HCT116 (cell line): ENCODE measurements around the gene VPS4B. TPM values are rescaled to one million over a fixed set of nuclear protein-coding genes. Genes with fewer than 3 reads are reported as not detected.

Experiments used
- ATAC-seq: fragments of 200-7000 bp; cut with Tn5 transposase; 2 replicates; pipeline ENCODE4 v1.9.1; 2020; ENCODE audit warnings: mild to moderate bottlenecking, moderate library complexity
- BruUV-seq: library from RNA; stranded (reverse); fragments of 400-500 nt; replicated peaks from 2 replicates; lab custom pipeline; 2021; lab: Mats Ljungman, UMichigan
- CTCF ChIA-PET: fragments of 300-600 bp; sonication (Branson Sonifier 250); formaldehyde crosslinking; loops from one replicate; lab custom pipeline; 2021; ENCODE audit warnings: antibody characterized with exemption; lab: Charles Lee
- POLR2A ChIA-PET: fragments of 300-600, 350-600 bp; sonication (Branson Sonifier 250); formaldehyde crosslinking; loops from one replicate; lab custom pipeline; 2021; ENCODE audit warnings: antibody characterized with exemption; lab: Charles Lee
- RAD21 ChIA-PET, 2 experiments: fragments of 300-600 bp; sonication (Branson Sonifier 250); formaldehyde crosslinking; loops; one replicate each; lab custom pipeline; 2023; ENCODE audit warnings: low total read pairs in 2 of 2; ENCODE audit not compliant: uncharacterized antibody in 2 of 2, unreplicated experiment in 2 of 2, low non-redundant PET in 1 of 2; lab: Charles Lee
- DNase-seq: peaks from one replicate; pipeline ENCODE4 v3.0.0-alpha.2; 2010; ENCODE audit warnings: low read depth, low spot score
- H2AFZ ChIP-seq: fragments of 200-600 bp; shearing (Covaris generic), sonication (generic); 2 replicates; pipeline ENCODE4 v1.6.1; 2017; ENCODE audit warnings: low read depth, mixed run types, mixed read lengths, antibody characterized with exemption, low read length; ENCODE audit not compliant: poor library complexity, severe bottlenecking
- H3K27ac ChIP-seq: 2 replicates; pipeline ENCODE4 v1.5.1; 2012; ENCODE audit warnings: low read depth, low read length
- H3K27me3 ChIP-seq: fragments of 200-600 bp; sonication (generic); 2 replicates; pipeline ENCODE4 v1.6.1; 2016; ENCODE audit warnings: mixed run types, low read length, mixed read lengths; ENCODE audit not compliant: insufficient read depth
- H3K36me3 ChIP-seq, 2 experiments: fragments of 200-500 bp in 1 of 2; fragments of 200-600 bp in 1 of 2; sonication (Bioruptor generic) in 1 of 2; sonication (generic) in 1 of 2; 2 replicates each; pipeline versions ENCODE4 v1.5.1 to v1.6.1; 2014 to 2016; ENCODE audit warnings: low read length in 2 of 2, inconsistent platforms in 1 of 2, mixed read lengths in 1 of 2, mixed run types in 1 of 2; ENCODE audit not compliant: insufficient read depth in 2 of 2, control insufficient read depth in 1 of 2
- H3K4me1 ChIP-seq, 2 experiments: fragments of 200-600 bp in 1 of 2; sonication (generic) in 1 of 2; 2 replicates each; pipeline versions ENCODE4 v1.5.1 to v1.6.1; 2012 to 2017; ENCODE audit warnings: low read length in 2 of 2, inconsistent platforms in 1 of 2, mild to moderate bottlenecking in 1 of 2, mixed read lengths in 1 of 2, mixed run types in 1 of 2, moderate library complexity in 1 of 2; ENCODE audit not compliant: insufficient read depth in 2 of 2, control insufficient read depth in 1 of 2
- H3K4me2 ChIP-seq: fragments of 200-600 bp; sonication (generic); 2 replicates; pipeline ENCODE4 v1.6.1; 2017; ENCODE audit warnings: mixed run types, low read length, mixed read lengths
- H3K4me3 ChIP-seq, 2 experiments: fragments of 200-600 bp in 1 of 2; sonication (generic) in 1 of 2; replicated peaks in 1 of 2; 2 replicates each; pipeline ENCODE4 v1.5.1; 2011 to 2016; ENCODE audit warnings: low read length in 2 of 2, control low read depth in 1 of 2, low read depth in 1 of 2, mild to moderate bottlenecking in 1 of 2, mixed read lengths in 1 of 2, mixed run types in 1 of 2
- H3K79me2 ChIP-seq: fragments of 200-600 bp; sonication (generic); 2 replicates; pipeline ENCODE4 v1.6.1; 2017; ENCODE audit warnings: mild to moderate bottlenecking, mixed run types, low read length, moderate library complexity, mixed read lengths; ENCODE audit not compliant: insufficient read depth
- H3K9ac ChIP-seq: fragments of 200-600 bp; sonication (generic); 2 replicates; pipeline ENCODE4 v1.6.1; 2016; ENCODE audit warnings: low read length, mixed read lengths
- H3K9me2 ChIP-seq: fragments of 200-600 bp; sonication (generic), shearing (Covaris generic); 2 replicates; pipeline ENCODE4 v1.6.1; 2017; ENCODE audit warnings: mixed run types, mild to moderate bottlenecking, moderate library complexity; ENCODE audit not compliant: insufficient read depth
- H3K9me3 ChIP-seq, 2 experiments: fragments of 200-500 bp in 1 of 2; fragments of 200-600 bp in 1 of 2; sonication (Bioruptor generic) in 1 of 2; sonication (generic) in 1 of 2; 2 replicates each; pipeline ENCODE4 v1.6.1; 2014 to 2017; ENCODE audit warnings: low read length in 2 of 2, mixed read lengths in 2 of 2, inconsistent platforms in 1 of 2, low read depth in 1 of 2, mild to moderate bottlenecking in 1 of 2, mixed run types in 1 of 2, moderate library complexity in 1 of 2; ENCODE audit not compliant: control insufficient read depth in 1 of 2, insufficient read depth in 1 of 2
- H4K20me1 ChIP-seq: fragments of 200-600 bp; sonication (generic), shearing (Covaris generic); 2 replicates; pipeline ENCODE4 v1.6.1; 2017; ENCODE audit warnings: mixed run types, mild to moderate bottlenecking, moderate library complexity; ENCODE audit not compliant: insufficient read depth
- CBX3 ChIP-seq: IDR thresholded peaks from 2 replicates; pipeline ENCODE4 v1.6.1; 2012; ENCODE audit warnings: low read depth
- EGR1 ChIP-seq: IDR thresholded peaks from 2 replicates; pipeline ENCODE4 v1.6.1; 2012; ENCODE audit warnings: low read depth
- ELF1 ChIP-seq: IDR thresholded peaks from 2 replicates; pipeline ENCODE4 v1.6.1; 2012; ENCODE audit warnings: low read depth, borderline replicate concordance
- EZH2 ChIP-seq: fragments of 200-600 bp; sonication (generic); IDR thresholded peaks from 2 replicates; pipeline ENCODE4 v1.6.1; 2017; ENCODE audit warnings: antibody characterized with exemption, mixed run types
- EZH2phosphoT487 ChIP-seq: fragments of 200-600 bp; IDR thresholded peaks from 2 replicates; pipeline ENCODE4 v1.6.1; 2018; ENCODE audit warnings: antibody characterized with exemption, borderline replicate concordance
- FOSL1 ChIP-seq: IDR thresholded peaks from 2 replicates; pipeline ENCODE4 v1.6.1; 2012; ENCODE audit warnings: low read depth
- JUND ChIP-seq: IDR thresholded peaks from 2 replicates; pipeline ENCODE4 v1.6.1; 2012
- POLR2A ChIP-seq: IDR thresholded peaks from 2 replicates; pipeline ENCODE4 v1.7.0; 2011; ENCODE audit warnings: borderline replicate concordance; ENCODE audit not compliant: insufficient read depth, insufficient read length; ENCODE audit errors: extremely low read depth
- POLR2AphosphoS5 ChIP-seq: IDR thresholded peaks from 2 replicates; pipeline ENCODE4 v1.6.1; 2011; ENCODE audit warnings: mild to moderate bottlenecking, low read depth, low read length, moderate library complexity
- RAD21 ChIP-seq: IDR thresholded peaks from 2 replicates; pipeline ENCODE4 v1.6.1; 2012; ENCODE audit warnings: low read depth, mild to moderate bottlenecking
- SIN3A ChIP-seq: IDR thresholded peaks from 2 replicates; pipeline ENCODE4 v1.6.1; 2012; ENCODE audit warnings: low read depth
- SRF ChIP-seq: IDR thresholded peaks from 2 replicates; pipeline ENCODE4 v1.6.1; 2012; ENCODE audit warnings: low read depth
- TCF7L2 ChIP-seq: IDR thresholded peaks from 2 replicates; pipeline ENCODE4 v1.7.0; 2011; ENCODE audit warnings: borderline replicate concordance, inconsistent platforms; ENCODE audit not compliant: insufficient read depth, insufficient read length; ENCODE audit errors: extremely low read depth
- YY1 ChIP-seq: IDR thresholded peaks from 2 replicates; pipeline ENCODE4 v1.6.1; 2011; ENCODE audit warnings: low read length, low read depth, moderate library complexity, mild to moderate bottlenecking; ENCODE audit not compliant: insufficient replicate concordance; ENCODE audit errors: extremely low read depth
- ZFX ChIP-seq: fragments of 450-650 bp; IDR thresholded peaks from 2 replicates; pipeline ENCODE4 v1.6.1; 2017
- intact Hi-C: fragments of 100-400 bp; cut with micrococcal nuclease; formaldehyde crosslinking; loops from 2 replicates; pipeline ENCODE4 v1.10.0; 2022
- total RNA-seq: library from RNA; stranded (reverse); gene quantifications from one replicate; pipeline ENCODE4 v1.2.1, GENCODE V29; 2021; ENCODE audit not compliant: unreplicated experiment
- TF ChIP-seq, protein P1 (sequence below): IDR thresholded peaks from 2 replicates; pipeline ENCODE4 v1.6.1; 2012
- TF ChIP-seq, protein P2 (sequence below): IDR thresholded peaks from 2 replicates; pipeline ENCODE4 v1.6.1; 2011; ENCODE audit warnings: mild to moderate bottlenecking, low read length, moderate library complexity; ENCODE audit not compliant: insufficient replicate concordance; ENCODE audit errors: extremely low read depth
- TF ChIP-seq, protein P3 (sequence below): IDR thresholded peaks from 2 replicates; pipeline ENCODE4 v1.6.1; 2012
- TF ChIP-seq, protein P4 (sequence below): IDR thresholded peaks from 2 replicates; pipeline ENCODE4 v1.6.1; 2012; ENCODE audit warnings: low read depth

The VPS4B gene
- total RNA-seq, 1 experiment from 2014 or later = 68.3 TPM

DNA sequence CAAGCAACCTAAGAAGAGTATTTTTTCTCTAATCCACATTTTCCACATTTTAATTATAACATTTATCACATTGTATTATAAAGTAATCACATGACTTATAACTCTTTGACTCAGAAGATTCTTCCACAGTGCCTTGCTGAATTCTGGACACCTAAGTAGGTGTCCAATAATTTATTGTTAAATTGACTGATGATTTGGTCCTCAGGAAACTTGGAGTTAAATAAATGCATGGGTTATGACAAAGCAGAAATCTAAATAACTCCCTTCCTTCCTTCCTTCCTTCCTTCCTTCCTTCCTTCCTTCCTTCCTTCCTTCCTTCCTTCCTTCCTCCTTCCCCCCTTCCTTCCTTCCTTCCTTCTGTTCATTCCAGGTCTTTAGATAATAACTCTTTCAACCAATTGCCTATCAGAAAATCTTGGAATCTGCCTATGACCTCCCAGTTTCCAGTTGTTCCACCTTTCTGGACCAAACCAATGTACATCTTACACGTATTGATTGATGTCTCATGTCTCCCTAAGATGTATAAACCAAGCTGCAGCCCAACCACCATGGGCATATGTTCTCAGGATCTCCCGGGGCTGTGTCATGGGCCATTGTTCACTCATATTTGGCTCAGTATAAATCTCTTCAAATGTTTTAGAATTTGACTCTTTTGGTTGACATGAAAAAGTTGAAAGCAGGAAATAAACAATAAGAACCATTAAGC, 44.8 kb downstream of the VPS4B start:
- Histone ChIP-seq H3K27ac (no peak overlapping the region), H3K36me3 (no peaks in the 10 kb centered on the region), H4K20me1 (no peaks in the 10 kb centered on the region), H3K27me3 (no peaks in the 10 kb centered on the region), H3K79me2 (no peaks in the 10 kb centered on the region), H3K4me1 (no peaks in the 10 kb centered on the region), H3K4me2 (no peak overlapping the region), H3K9me2 (no peaks in the 10 kb centered on the region), H3K4me3 (no peak overlapping the region), H2AFZ (no peak overlapping the region), H3K9ac (no peak overlapping the region), H3K9me3 (no peaks in the 10 kb centered on the region)
- TF ChIP-seq CBX3 = no peak
- TF ChIP-seq POLR2AphosphoS5 = no peak
- no peak for TF ChIP-seq SRF
- TF ChIP-seq JUND = no peak
- TF ChIP-seq YY1 = no peak
- no peak for TF ChIP-seq TCF7L2
- no peak for TF ChIP-seq SIN3A
- TF ChIP-seq, protein P1, sequence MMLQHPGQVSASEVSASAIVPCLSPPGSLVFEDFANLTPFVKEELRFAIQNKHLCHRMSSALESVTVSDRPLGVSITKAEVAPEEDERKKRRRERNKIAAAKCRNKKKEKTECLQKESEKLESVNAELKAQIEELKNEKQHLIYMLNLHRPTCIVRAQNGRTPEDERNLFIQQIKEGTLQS = no peak
- TF ChIP-seq, protein P2, sequence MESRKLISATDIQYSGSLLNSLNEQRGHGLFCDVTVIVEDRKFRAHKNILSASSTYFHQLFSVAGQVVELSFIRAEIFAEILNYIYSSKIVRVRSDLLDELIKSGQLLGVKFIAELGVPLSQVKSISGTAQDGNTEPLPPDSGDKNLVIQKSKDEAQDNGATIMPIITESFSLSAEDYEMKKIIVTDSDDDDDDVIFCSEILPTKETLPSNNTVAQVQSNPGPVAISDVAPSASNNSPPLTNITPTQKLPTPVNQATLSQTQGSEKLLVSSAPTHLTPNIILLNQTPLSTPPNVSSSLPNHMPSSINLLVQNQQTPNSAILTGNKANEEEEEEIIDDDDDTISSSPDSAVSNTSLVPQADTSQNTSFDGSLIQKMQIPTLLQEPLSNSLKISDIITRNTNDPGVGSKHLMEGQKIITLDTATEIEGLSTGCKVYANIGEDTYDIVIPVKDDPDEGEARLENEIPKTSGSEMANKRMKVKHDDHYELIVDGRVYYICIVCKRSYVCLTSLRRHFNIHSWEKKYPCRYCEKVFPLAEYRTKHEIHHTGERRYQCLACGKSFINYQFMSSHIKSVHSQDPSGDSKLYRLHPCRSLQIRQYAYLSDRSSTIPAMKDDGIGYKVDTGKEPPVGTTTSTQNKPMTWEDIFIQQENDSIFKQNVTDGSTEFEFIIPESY = no peak
- TF ChIP-seq EGR1 = no peak
- TF ChIP-seq, protein P3, sequence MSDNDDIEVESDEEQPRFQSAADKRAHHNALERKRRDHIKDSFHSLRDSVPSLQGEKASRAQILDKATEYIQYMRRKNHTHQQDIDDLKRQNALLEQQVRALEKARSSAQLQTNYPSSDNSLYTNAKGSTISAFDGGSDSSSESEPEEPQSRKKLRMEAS = no peak
- no peak for TF ChIP-seq EZH2
- no peak for TF ChIP-seq RAD21
- TF ChIP-seq POLR2A = no peak
- no peak for TF ChIP-seq FOSL1
- no peak for TF ChIP-seq ZFX
- no peak for TF ChIP-seq ELF1
- TF ChIP-seq EZH2phosphoT487 = no peak
- TF ChIP-seq, protein P4, sequence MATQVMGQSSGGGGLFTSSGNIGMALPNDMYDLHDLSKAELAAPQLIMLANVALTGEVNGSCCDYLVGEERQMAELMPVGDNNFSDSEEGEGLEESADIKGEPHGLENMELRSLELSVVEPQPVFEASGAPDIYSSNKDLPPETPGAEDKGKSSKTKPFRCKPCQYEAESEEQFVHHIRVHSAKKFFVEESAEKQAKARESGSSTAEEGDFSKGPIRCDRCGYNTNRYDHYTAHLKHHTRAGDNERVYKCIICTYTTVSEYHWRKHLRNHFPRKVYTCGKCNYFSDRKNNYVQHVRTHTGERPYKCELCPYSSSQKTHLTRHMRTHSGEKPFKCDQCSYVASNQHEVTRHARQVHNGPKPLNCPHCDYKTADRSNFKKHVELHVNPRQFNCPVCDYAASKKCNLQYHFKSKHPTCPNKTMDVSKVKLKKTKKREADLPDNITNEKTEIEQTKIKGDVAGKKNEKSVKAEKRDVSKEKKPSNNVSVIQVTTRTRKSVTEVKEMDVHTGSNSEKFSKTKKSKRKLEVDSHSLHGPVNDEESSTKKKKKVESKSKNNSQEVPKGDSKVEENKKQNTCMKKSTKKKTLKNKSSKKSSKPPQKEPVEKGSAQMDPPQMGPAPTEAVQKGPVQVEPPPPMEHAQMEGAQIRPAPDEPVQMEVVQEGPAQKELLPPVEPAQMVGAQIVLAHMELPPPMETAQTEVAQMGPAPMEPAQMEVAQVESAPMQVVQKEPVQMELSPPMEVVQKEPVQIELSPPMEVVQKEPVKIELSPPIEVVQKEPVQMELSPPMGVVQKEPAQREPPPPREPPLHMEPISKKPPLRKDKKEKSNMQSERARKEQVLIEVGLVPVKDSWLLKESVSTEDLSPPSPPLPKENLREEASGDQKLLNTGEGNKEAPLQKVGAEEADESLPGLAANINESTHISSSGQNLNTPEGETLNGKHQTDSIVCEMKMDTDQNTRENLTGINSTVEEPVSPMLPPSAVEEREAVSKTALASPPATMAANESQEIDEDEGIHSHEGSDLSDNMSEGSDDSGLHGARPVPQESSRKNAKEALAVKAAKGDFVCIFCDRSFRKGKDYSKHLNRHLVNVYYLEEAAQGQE = no peak
- RAD21 ChIA-PET = no interaction called here
- intact Hi-C loops = no loop called here
- DNase-seq (no peak), ATAC-seq (no peak)
- BruUV-seq = no TSS peak
- CTCF ChIA-PET = no interaction called here
- POLR2A ChIA-PET = no interaction called here
